Measurements from ENCODE around the gene DENND1C.

- no peak for TF ChIP-seq CTCF (IDR thresholded peaks at IDR 0.05; ENCODE audit: low read depth, low read length, poor library complexity, severe bottlenecking)
- TF ChIP-seq EZH2phosphoT487 (IDR thresholded peaks at IDR 0.05; ENCODE audit: borderline replicate concordance, low read length): no peak
Measured at GRCh38 chr19:6452899-6453298, 28.7 kb downstream of the DENND1C start.

Data from DOHH2 (cell line).